Psoas muscle (tissue), 8 donors: ENCODE results near the gene OR11H7. TPM values are rescaled to one million over a fixed set of nuclear protein-coding genes. Genes with fewer than 3 reads are reported as not detected.

Experiments used
- ATAC-seq, 4 donors: fragments of 200-7000 bp; cut with Tn5 transposase; one replicate each; pipeline ENCODE4 v1.9.1; 2020; ENCODE audit warnings: moderate library complexity in 3 of 4, mild to moderate bottlenecking in 2 of 4
- DNase-seq, 2 donors: peaks; one replicate each; pipeline ENCODE4 v3.0.0-alpha.2; 2020
- H3K27ac ChIP-seq: fragments of 200-600 bp; one replicate; pipeline ENCODE4 v1.8.0; 2022
- H3K27me3 ChIP-seq, 3 donors: fragments of 200-600 bp in 1 of 3; one replicate each; pipeline versions ENCODE4 v1.6.1 to v1.8.0; 2013 to 2022; ENCODE audit warnings: low read length in 2 of 3, mild to moderate bottlenecking in 2 of 3, moderate library complexity in 1 of 3; ENCODE audit not compliant: insufficient read depth in 3 of 3
- H3K36me3 ChIP-seq, 2 donors: fragments of 200-600 bp in 1 of 2; one replicate each; pipeline versions ENCODE4 v1.6.1 to v1.8.0; 2013 to 2022; ENCODE audit warnings: low read depth in 1 of 2, mild to moderate bottlenecking in 1 of 2, moderate library complexity in 1 of 2; ENCODE audit not compliant: insufficient read depth in 1 of 2
- H3K4me1 ChIP-seq: fragments of 200-600 bp; one replicate; pipeline ENCODE4 v1.8.0; 2022
- H3K4me3 ChIP-seq: fragments of 200-600 bp; one replicate; pipeline ENCODE4 v1.8.0; 2022; ENCODE audit warnings: mild to moderate bottlenecking
- H3K9me3 ChIP-seq: fragments of 200-600 bp; one replicate; pipeline ENCODE4 v1.8.0; 2022
- CTCF ChIP-seq: fragments of 200-600 bp; IDR thresholded peaks from one replicate; pipeline ENCODE4 v1.8.0; 2022; ENCODE audit warnings: antibody characterized with exemption
- WGBS, 3 donors: extraction: QIAGEN DNeasy Blood & Tissue Kit; methylation state at CpG; one replicate each; pipeline versions ENCODE4 v1.1.6 to v1.1.7; 2013; 5-methylcytosine and 5-hydroxymethylcytosine counted together
- intact Hi-C, 2 donors: fragments of 100-400 bp; cut with DNase I; formaldehyde crosslinking; loops; one replicate each; pipeline versions ENCODE4 v1.11.0 to v1.14.2; 2022
- long read RNA-seq, 2 donors: library from polyadenylated mRNA; unstranded; transcript quantifications; one replicate each; pipeline ENCODE4 v2.0.0, GENCODE V29; 2021
- polyA plus RNA-seq, 3 donors: library from polyadenylated mRNA; stranded (reverse); fragments of 200-250 nt; gene quantifications; one replicate each; pipeline ENCODE4 v1.2.3, GENCODE V29; 2013
- total RNA-seq, 4 donors: library from RNA; stranded (reverse); fragmentation: NEBNext Ultra II Directional in 2 of 4; extraction: Animal tissue kit (Norgen Biotek cat#: 25700) in 2 of 4; gene quantifications; one replicate each; pipeline versions ENCODE4 v1.2.1 to v1.2.4, GENCODE V29; 2021 to 2023
- donor health status: healthy with polysubstance abuse.
- donor health status: DM: no; HTN: no; CAD: no; lungs with moderate emphysema.
- donor health status: Bipolar disorder and iron deficiency.
- donor health status: healthy.
- donor health status: DM: yes; HTN: yes; CAD: no.
- donor health status: DM: no; HTN: no; CAD: no.
- donor health status: DM: no; HTN: no; CAD: no.
- donor health status: DM: yes; HTN: yes; CAD: no.

OR11H7 gene
- not detected for total RNA-seq
- not detected for polyA plus RNA-seq
- long read RNA-seq, donor 1 = 0 reads
- long read RNA-seq, donor 2 = 0 reads

GRCh38 chr14:20228681-20229080 lies at the start of gene OR11H7:
OR11H7 (plus strand) TSS chr14:20228981.
- 71 to 78% (median 76%) methylated on average over 1 of the region's 1 CpG for WGBS, 3 donors
- no peak for TF ChIP-seq CTCF
- Histone ChIP-seq H3K4me3 (no peak within 1 kb of the TSS), H3K27ac (no peak within 1 kb of the TSS), H3K4me1 (no peaks in the 10 kb centered on the region), H3K9me3 (no peaks in the 10 kb centered on the region), H3K36me3 (no peaks in the 10 kb centered on the region), H3K27me3 (no peaks in the 10 kb centered on the region)
- DNase-seq (no peak), ATAC-seq (no peak)
- intact Hi-C loops = no loop called here

GRCh38 chr14:20179218-20179617 lies 49.6 kb upstream of the OR11H7 start:
- no peak for TF ChIP-seq CTCF
- H3K4me1 ChIP-seq = no peaks in the 10 kb centered on the region
- no peaks in the 10 kb centered on the region for H3K27me3 ChIP-seq
- H3K9me3 ChIP-seq = no peaks in the 10 kb centered on the region
- no peak overlapping the region for H3K4me3 ChIP-seq
- DNase-seq = no peak
- H3K36me3 ChIP-seq = no peaks in the 10 kb centered on the region
- H3K27ac ChIP-seq = no peak overlapping the region
- no peak for ATAC-seq
- intact Hi-C loops = no loop called here
- 43 to 54% (median 52%) methylated on average over 5 of the region's 5 CpGs for WGBS, 3 donors

- Histone ChIP-seq H3K27ac (no peak overlapping the region), H3K27me3 (no peaks in the 10 kb centered on the region), H3K9me3 (no peaks in the 10 kb centered on the region), H3K36me3 (no peaks in the 10 kb centered on the region), H3K4me1 (no peaks in the 10 kb centered on the region), H3K4me3 (no peak overlapping the region)
- TF ChIP-seq CTCF = no peak
- WGBS, 3 donors = 61 to 66% (median 66%) methylated on average over 2 of the region's 2 CpGs
- intact Hi-C loops = no loop called here
- ATAC-seq = no peak
- DNase-seq = no peak
Measured at GRCh38 chr14:20179880-20180279, 48.9 kb upstream of the OR11H7 start.

- no peak overlapping the region for H3K27ac ChIP-seq
- ATAC-seq = no peak
Measured at GRCh38 chr14:20180486-20180885, 48.3 kb upstream of the OR11H7 start.

More at GRCh38 chr14:20180486-20180885, 48.3 kb upstream of the OR11H7 start:
- Histone ChIP-seq H3K27me3 (no peaks in the 10 kb centered on the region), H3K4me3 (no peak overlapping the region), H3K36me3 (no peaks in the 10 kb centered on the region), H3K9me3 (no peaks in the 10 kb centered on the region), H3K4me1 (no peaks in the 10 kb centered on the region)
- no peak for DNase-seq
- no peak for TF ChIP-seq CTCF
- intact Hi-C loops = no loop called here
- 41 to 53% (median 52%) methylated on average over 2 of the region's 2 CpGs for WGBS, 3 donors
